Measurements from ENCODE around the gene LIN52.

Gene LIN52

GRCh38 chr14:74239848-74240793 lies 155.4 kb downstream of the LIN52 start:
- H3K4me3 ChIP-seq (ENCODE audit: low read length), result no peak overlapping the region
- no peaks in the 10 kb centered on the region for H3K36me3 ChIP-seq (replicated peaks; ENCODE audit: insufficient read depth, low read length)
- no peak overlapping the region for H2AFZ ChIP-seq (ENCODE audit: low read length)
- H3K4me1 ChIP-seq (ENCODE audit: low read length), result no peaks in the 10 kb centered on the region
- no peaks in the 10 kb centered on the region for H3K9me2 ChIP-seq (replicated peaks; ENCODE audit: insufficient read depth, low read length)
- TF ChIP-seq EZH2phosphoT487 (IDR thresholded peaks at IDR 0.05; ENCODE audit: low read length) (no peak), EZH2 (optimal IDR thresholded peaks at IDR 0.05; ENCODE audit: low read depth, low read length) (no peak)
- TF ChIP-seq, protein P1, sequence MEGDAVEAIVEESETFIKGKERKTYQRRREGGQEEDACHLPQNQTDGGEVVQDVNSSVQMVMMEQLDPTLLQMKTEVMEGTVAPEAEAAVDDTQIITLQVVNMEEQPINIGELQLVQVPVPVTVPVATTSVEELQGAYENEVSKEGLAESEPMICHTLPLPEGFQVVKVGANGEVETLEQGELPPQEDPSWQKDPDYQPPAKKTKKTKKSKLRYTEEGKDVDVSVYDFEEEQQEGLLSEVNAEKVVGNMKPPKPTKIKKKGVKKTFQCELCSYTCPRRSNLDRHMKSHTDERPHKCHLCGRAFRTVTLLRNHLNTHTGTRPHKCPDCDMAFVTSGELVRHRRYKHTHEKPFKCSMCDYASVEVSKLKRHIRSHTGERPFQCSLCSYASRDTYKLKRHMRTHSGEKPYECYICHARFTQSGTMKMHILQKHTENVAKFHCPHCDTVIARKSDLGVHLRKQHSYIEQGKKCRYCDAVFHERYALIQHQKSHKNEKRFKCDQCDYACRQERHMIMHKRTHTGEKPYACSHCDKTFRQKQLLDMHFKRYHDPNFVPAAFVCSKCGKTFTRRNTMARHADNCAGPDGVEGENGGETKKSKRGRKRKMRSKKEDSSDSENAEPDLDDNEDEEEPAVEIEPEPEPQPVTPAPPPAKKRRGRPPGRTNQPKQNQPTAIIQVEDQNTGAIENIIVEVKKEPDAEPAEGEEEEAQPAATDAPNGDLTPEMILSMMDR (IDR thresholded peaks at IDR 0.05; ENCODE audit: low read length), result no peak
- H3K27ac ChIP-seq (ENCODE audit: low read length), result no peak overlapping the region
- no peaks in the 10 kb centered on the region for H3K9me3 ChIP-seq (replicated peaks; ENCODE audit: insufficient read depth, low read length)
- H3K9ac ChIP-seq (ENCODE audit: low read length), result no peak overlapping the region
- H3K79me2 ChIP-seq (ENCODE audit: low read length), result no peaks in the 10 kb centered on the region
- peaks cover 33% of the 10 kb centered on the region for H3K27me3 ChIP-seq (replicated peaks; ENCODE audit: insufficient read depth, low read length)
- no peak overlapping the region for H3K4me2 ChIP-seq (ENCODE audit: low read depth, low read length)
- no peak for DNase-seq
- no peaks in the 10 kb centered on the region for H3F3A ChIP-seq (ENCODE audit: insufficient read depth, low read length)
- H4K20me1 ChIP-seq (ENCODE audit: insufficient read depth, low read length), result no peaks in the 10 kb centered on the region

GRCh38 chr14:74240794-74241651 lies 156.3 kb downstream of the LIN52 start:
- H3K4me2 ChIP-seq (ENCODE audit: low read depth, low read length), result no peak overlapping the region

DNA sequence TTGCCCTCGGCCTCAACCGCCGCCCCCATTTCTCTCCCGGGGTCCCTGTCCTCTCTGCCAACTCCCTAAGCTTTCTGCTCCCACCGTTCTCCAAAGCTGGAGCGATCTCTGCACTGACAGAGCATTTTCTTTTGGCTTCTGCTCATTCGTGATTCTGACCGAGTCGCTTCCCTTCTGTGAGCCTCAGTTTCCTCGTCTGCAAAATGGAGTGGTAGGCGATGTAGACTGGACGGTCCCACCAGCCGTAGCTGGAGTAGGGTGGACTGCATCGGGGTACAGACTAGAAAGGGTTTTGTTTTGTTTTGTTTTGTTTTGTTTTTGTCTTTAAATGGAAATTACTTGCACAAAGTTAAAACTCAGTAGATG lies 156.9 kb downstream of the LIN52 start:
- no peak overlapping the region for H3K9ac ChIP-seq (ENCODE audit: low read length)
- H3K79me2 ChIP-seq (ENCODE audit: low read length), result no peaks in the 10 kb centered on the region
- no peaks in the 10 kb centered on the region for H3K36me3 ChIP-seq (replicated peaks; ENCODE audit: insufficient read depth, low read length)
- H3K4me3 ChIP-seq (ENCODE audit: low read length), result no peak overlapping the region
- no peaks in the 10 kb centered on the region for H3K9me2 ChIP-seq (replicated peaks; ENCODE audit: insufficient read depth, low read length)
- peaks cover 33% of the 10 kb centered on the region for H3K27me3 ChIP-seq (replicated peaks; ENCODE audit: insufficient read depth, low read length)
- H3K4me1 ChIP-seq (ENCODE audit: low read length), result no peaks in the 10 kb centered on the region
- no peak for DNase-seq
- no peaks in the 10 kb centered on the region for H3F3A ChIP-seq (ENCODE audit: insufficient read depth, low read length)
- H3K27ac ChIP-seq (ENCODE audit: low read length), result no peak overlapping the region
- H3K4me2 ChIP-seq (ENCODE audit: low read depth, low read length), result no peak overlapping the region
- TF ChIP-seq EZH2phosphoT487 (IDR thresholded peaks at IDR 0.05; ENCODE audit: low read length) (no peak), EZH2 (optimal IDR thresholded peaks at IDR 0.05; ENCODE audit: low read depth, low read length) (no peak)
- TF ChIP-seq, protein P1 (IDR thresholded peaks at IDR 0.05; ENCODE audit: low read length), result no peak
- no peaks in the 10 kb centered on the region for H4K20me1 ChIP-seq (ENCODE audit: insufficient read depth, low read length)
- H2AFZ ChIP-seq (ENCODE audit: low read length), result no peak overlapping the region
- H3K9me3 ChIP-seq (replicated peaks; ENCODE audit: insufficient read depth, low read length), result no peaks in the 10 kb centered on the region

More at GRCh38 chr14:74240794-74241651, 156.3 kb downstream of the LIN52 start:
- Histone ChIP-seq H3K27me3 (replicated peaks; ENCODE audit: insufficient read depth, low read length) (peaks cover 33% of the 10 kb centered on the region), H3K9me2 (replicated peaks; ENCODE audit: insufficient read depth, low read length) (no peaks in the 10 kb centered on the region), H3K79me2 (ENCODE audit: low read length) (no peaks in the 10 kb centered on the region), H3K27ac (ENCODE audit: low read length) (no peak overlapping the region), H3K4me1 (ENCODE audit: low read length) (no peaks in the 10 kb centered on the region), H2AFZ (ENCODE audit: low read length) (no peak overlapping the region), H3K4me3 (ENCODE audit: low read length) (no peak overlapping the region), H3K36me3 (replicated peaks; ENCODE audit: insufficient read depth, low read length) (no peaks in the 10 kb centered on the region), H3F3A (ENCODE audit: insufficient read depth, low read length) (no peaks in the 10 kb centered on the region), H4K20me1 (ENCODE audit: insufficient read depth, low read length) (no peaks in the 10 kb centered on the region), H3K9ac (ENCODE audit: low read length) (no peak overlapping the region), H3K9me3 (replicated peaks; ENCODE audit: insufficient read depth, low read length) (no peaks in the 10 kb centered on the region)
- no peak for TF ChIP-seq EZH2 (optimal IDR thresholded peaks at IDR 0.05; ENCODE audit: low read depth, low read length)
- no peak for TF ChIP-seq EZH2phosphoT487 (IDR thresholded peaks at IDR 0.05; ENCODE audit: low read length)
- TF ChIP-seq, protein P1 (IDR thresholded peaks at IDR 0.05; ENCODE audit: low read length), result no peak
- no peak for DNase-seq

Data from MM.1S (cell line).